IPS-18a (cell line): ENCODE results near the gene NCAM1.
"Not testable (repeated sequence)": the region's sequence is repeated elsewhere in the genome, so short reads cannot be mapped to it uniquely, and the experiment has no call there.

Experiments used
- H3K27ac ChIP-seq: one replicate; pipeline ENCODE4 v1.5.1; 2013; ENCODE audit warnings: low read length
- H3K27me3 ChIP-seq: one replicate; pipeline ENCODE4 v1.6.1; 2013; ENCODE audit warnings: mild to moderate bottlenecking, low read length; ENCODE audit not compliant: control insufficient read depth, insufficient read depth
- H3K36me3 ChIP-seq: one replicate; pipeline ENCODE4 v1.6.1; 2013; ENCODE audit warnings: low read depth, low read length; ENCODE audit not compliant: control insufficient read depth
- H3K4me1 ChIP-seq: one replicate; pipeline ENCODE4 v1.6.1; 2013; ENCODE audit warnings: low read depth, low read length; ENCODE audit not compliant: control insufficient read depth
- H3K4me3 ChIP-seq: one replicate; pipeline ENCODE4 v1.5.1; 2013; ENCODE audit warnings: low read length
- H3K9ac ChIP-seq: one replicate; pipeline ENCODE4 v1.6.1; 2013; ENCODE audit warnings: mild to moderate bottlenecking, low read length, moderate library complexity
- H3K9me3 ChIP-seq: one replicate; pipeline ENCODE4 v1.6.1; 2013; ENCODE audit warnings: low read depth, low read length; ENCODE audit not compliant: control insufficient read depth

The NCAM1 gene

DNA sequence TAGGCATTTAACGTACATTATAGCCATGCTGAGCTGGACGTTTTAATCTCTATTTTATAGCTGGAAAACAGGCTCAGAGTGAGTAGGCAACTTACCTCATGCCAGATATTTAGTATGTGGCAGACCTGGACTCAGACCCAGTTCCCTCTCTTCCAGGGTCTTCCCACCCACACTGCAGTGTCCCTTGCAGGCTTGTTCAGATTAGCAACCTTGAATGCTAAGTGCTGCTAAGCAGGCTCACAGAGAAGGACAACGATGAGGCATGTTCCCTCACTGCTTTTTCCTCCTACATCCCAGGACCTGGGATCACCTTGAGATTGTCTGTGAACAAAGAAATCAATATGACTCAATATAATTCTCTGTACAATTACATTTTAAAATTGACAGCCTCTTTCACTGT, 65.6 kb downstream of the NCAM1 start:
- no peak overlapping the region for H3K9ac ChIP-seq
- no peaks in the 10 kb centered on the region for H3K36me3 ChIP-seq
- no peaks in the 10 kb centered on the region for H3K9me3 ChIP-seq
- no peaks in the 10 kb centered on the region for H3K27me3 ChIP-seq
- H3K4me1 ChIP-seq = no peaks in the 10 kb centered on the region
- H3K4me3 ChIP-seq = no peak overlapping the region
- no peak overlapping the region for H3K27ac ChIP-seq

DNA sequence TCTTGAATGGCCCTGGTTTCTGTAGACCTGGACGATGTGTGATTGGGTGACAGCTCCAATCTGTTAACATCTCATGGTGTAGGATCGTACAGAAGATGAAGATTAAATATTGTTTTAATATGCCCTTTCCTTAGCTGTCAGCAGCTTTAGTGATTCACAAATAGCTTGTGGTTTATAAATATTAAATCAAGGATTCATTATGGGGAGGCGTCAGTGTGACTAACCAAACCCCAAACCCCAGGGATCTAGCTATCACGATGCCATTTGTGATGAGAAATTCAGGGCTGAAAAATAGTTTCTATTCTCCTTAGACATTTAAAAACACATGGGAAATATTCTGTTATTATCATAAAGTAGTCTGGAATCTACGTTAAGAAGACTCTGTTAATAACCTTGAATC, 73.4 kb downstream of the NCAM1 start:
- H3K9me3 ChIP-seq = no peaks in the 10 kb centered on the region
- H3K27me3 ChIP-seq = no peaks in the 10 kb centered on the region
- H3K4me1 ChIP-seq = no peaks in the 10 kb centered on the region
- H3K4me3 ChIP-seq = no peak overlapping the region
- no peak overlapping the region for H3K27ac ChIP-seq
- no peaks in the 10 kb centered on the region for H3K36me3 ChIP-seq
- H3K9ac ChIP-seq = no peak overlapping the region

GRCh38 chr11:113035708-113036107, 74.5 kb downstream of the NCAM1 start:
- Histone ChIP-seq H3K9me3 (no peaks in the 10 kb centered on the region), H3K4me3 (no peak overlapping the region), H3K27me3 (no peaks in the 10 kb centered on the region), H3K4me1 (no peaks in the 10 kb centered on the region), H3K9ac (no peak overlapping the region), H3K36me3 (no peaks in the 10 kb centered on the region), H3K27ac (no peak overlapping the region)

GRCh38 chr11:113043698-113044097, 82.5 kb downstream of the NCAM1 start:
- Histone ChIP-seq H3K4me1 (peaks cover 6% of the 10 kb centered on the region), H3K9me3 (no peaks in the 10 kb centered on the region), H3K4me3 (no peak overlapping the region), H3K27me3 (no peaks in the 10 kb centered on the region), H3K36me3 (no peaks in the 10 kb centered on the region), H3K9ac (no peak overlapping the region), H3K27ac (no peak overlapping the region)

DNA sequence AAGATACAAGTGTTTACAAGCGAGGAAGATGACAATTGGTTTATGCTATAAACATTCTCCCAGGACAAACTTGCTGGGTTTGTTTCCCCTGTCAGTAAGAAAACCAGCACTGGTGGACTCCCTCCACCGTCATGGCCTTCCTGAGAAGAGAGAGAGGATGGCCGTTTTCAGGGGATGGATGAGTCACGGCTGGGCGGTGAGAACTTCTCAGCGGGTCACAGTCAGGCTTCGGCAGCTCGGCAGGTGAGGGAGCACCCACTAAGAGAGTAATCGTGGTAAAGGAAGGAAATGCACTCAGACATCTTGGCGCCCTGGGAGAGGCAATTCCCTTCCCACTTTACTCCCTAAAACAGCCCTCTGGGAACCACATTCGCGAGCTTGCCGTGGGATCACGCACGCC, 83.9 kb downstream of the NCAM1 start:
- Histone ChIP-seq H3K27me3 (no peaks in the 10 kb centered on the region), H3K4me1 (peaks cover 6% of the 10 kb centered on the region), H3K4me3 (no peak overlapping the region), H3K27ac (no peak overlapping the region), H3K9ac (no peak overlapping the region), H3K36me3 (no peaks in the 10 kb centered on the region), H3K9me3 (no peaks in the 10 kb centered on the region)

GRCh38 chr11:113046866-113047265, 85.6 kb downstream of the NCAM1 start:
- Histone ChIP-seq H3K9ac (no peak overlapping the region), H3K4me1 (peaks cover 6% of the 10 kb centered on the region), H3K27me3 (no peaks in the 10 kb centered on the region), H3K27ac (no peak overlapping the region), H3K36me3 (no peaks in the 10 kb centered on the region), H3K9me3 (no peaks in the 10 kb centered on the region), H3K4me3 (no peak overlapping the region)

- H3K4me3 ChIP-seq = no peak overlapping the region
- H3K9ac ChIP-seq = no peak overlapping the region
- H3K27ac ChIP-seq = no peak overlapping the region
- peaks cover under 1% of the 10 kb centered on the region for H3K4me1 ChIP-seq
- H3K36me3 ChIP-seq = no peaks in the 10 kb centered on the region
- no peaks in the 10 kb centered on the region for H3K27me3 ChIP-seq
- H3K9me3 ChIP-seq = no peaks in the 10 kb centered on the region
Observed at GRCh38 chr11:113048820-113049768, 87.9 kb downstream of the NCAM1 start.

DNA sequence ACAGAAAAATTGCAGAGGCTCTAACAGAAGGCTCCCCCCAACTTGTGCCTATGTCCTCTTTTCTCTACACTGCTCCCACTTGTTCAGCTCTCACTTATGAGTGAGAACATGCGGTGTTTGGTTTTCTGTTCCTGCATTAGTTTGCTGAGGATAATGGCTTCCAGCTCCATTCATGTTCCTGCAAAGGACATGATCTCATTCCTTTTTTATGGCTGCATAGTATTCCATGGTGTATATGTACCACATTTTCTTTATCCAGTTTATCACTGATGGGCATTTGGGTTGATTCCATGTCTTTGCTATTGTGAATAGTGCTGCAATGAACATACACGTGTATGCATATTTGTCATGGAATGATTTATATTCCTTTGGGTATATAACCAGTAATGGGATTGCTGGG, 91.8 kb downstream of the NCAM1 start:
- not testable (repeated sequence) for H3K9ac ChIP-seq, H3K27me3 ChIP-seq, H3K9me3 ChIP-seq, H3K27ac ChIP-seq, H3K4me1 ChIP-seq, H3K4me3 ChIP-seq, H3K36me3 ChIP-seq

DNA sequence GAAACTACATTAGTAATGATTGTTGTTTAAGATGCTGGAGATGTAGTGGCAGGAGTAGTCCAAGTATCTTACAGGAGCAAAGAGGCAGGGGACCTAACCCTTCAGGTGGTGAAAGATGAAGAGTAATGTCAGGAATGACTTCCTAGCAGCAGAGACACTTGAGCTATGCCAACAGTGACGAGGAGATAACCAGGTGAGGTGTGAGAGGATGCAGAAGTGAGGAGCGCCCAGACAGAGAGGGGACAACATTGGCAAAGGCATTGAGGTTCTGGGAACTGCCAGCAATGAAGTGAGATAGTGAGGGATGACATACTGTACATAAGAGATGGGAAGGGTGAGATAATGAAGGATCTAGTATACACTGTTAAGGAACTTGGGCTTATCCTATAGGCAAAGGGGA, 95.8 kb downstream of the NCAM1 start:
- Histone ChIP-seq H3K4me1 (no peaks in the 10 kb centered on the region), H3K36me3 (no peaks in the 10 kb centered on the region), H3K9ac (no peak overlapping the region), H3K4me3 (no peak overlapping the region), H3K27ac (no peak overlapping the region), H3K9me3 (no peaks in the 10 kb centered on the region), H3K27me3 (no peaks in the 10 kb centered on the region)

GRCh38 chr11:113059548-113059947, 98.3 kb downstream of the NCAM1 start:
- H3K4me3 ChIP-seq = no peak overlapping the region
- no peak overlapping the region for H3K27ac ChIP-seq
- no peak overlapping the region for H3K9ac ChIP-seq
- no peaks in the 10 kb centered on the region for H3K36me3 ChIP-seq
- no peaks in the 10 kb centered on the region for H3K9me3 ChIP-seq
- no peaks in the 10 kb centered on the region for H3K27me3 ChIP-seq
- H3K4me1 ChIP-seq = no peaks in the 10 kb centered on the region

GRCh38 chr11:113065330-113065729, 104.1 kb downstream of the NCAM1 start:
- Histone ChIP-seq H3K4me1 (no peaks in the 10 kb centered on the region), H3K4me3 (no peak overlapping the region), H3K27me3 (no peaks in the 10 kb centered on the region), H3K27ac (no peak overlapping the region), H3K36me3 (no peaks in the 10 kb centered on the region), H3K9me3 (no peaks in the 10 kb centered on the region), H3K9ac (no peak overlapping the region)

- no peaks in the 10 kb centered on the region for H3K9me3 ChIP-seq
- H3K27ac ChIP-seq = no peak overlapping the region
- H3K4me3 ChIP-seq = no peak overlapping the region
- no peaks in the 10 kb centered on the region for H3K27me3 ChIP-seq
- no peak overlapping the region for H3K9ac ChIP-seq
- no peaks in the 10 kb centered on the region for H3K4me1 ChIP-seq
- H3K36me3 ChIP-seq = no peaks in the 10 kb centered on the region
Observed at GRCh38 chr11:113072237-113072858, 111.1 kb downstream of the NCAM1 start.
